GM19238 (cell line): ENCODE data around the gene TBC1D10B.
"Not testable (repeated sequence)": the region's sequence is repeated elsewhere in the genome, so short reads cannot be mapped to it uniquely, and the experiment has no call there.

ENCODE experiments used
- DNase-seq: peaks from one replicate; pipeline ENCODE4 v3.0.0; 2011; ENCODE audit warnings: low spot score; ENCODE audit not compliant: insufficient read length

Gene TBC1D10B

GRCh38 chr16:30397776-30398660 is 27.7 kb upstream of the TBC1D10B start:
- no peak for DNase-seq

GRCh38 chr16:30397056-30397455 is 26.8 kb upstream of the TBC1D10B start:
- no peak for DNase-seq

- DNase-seq = not testable (repeated sequence)
Observed at GRCh38 chr16:30396627-30397026, 26.3 kb upstream of the TBC1D10B start.

- DNase-seq = no peak
Observed at GRCh38 chr16:30395992-30396585, 25.8 kb upstream of the TBC1D10B start.

- peak; percentile 77 for DNase-seq
Observed at GRCh38 chr16:30395155-30395991, 25.1 kb upstream of the TBC1D10B start, which contains the start of gene ZNF48. Gene ZNF48, plus strand, starts transcription at chr16:30395420. Its CDS starts 375 bp downstream, at chr16:30395795.

GRCh38 chr16:30394592-30395154 is 24.4 kb upstream of the TBC1D10B start:
- no peak for DNase-seq

GRCh38 chr16:30383521-30383920 is 13.2 kb upstream of the TBC1D10B start:
- no peak for DNase-seq

- DNase-seq = peak; percentile 75
Observed at GRCh38 chr16:30382111-30382881, 12.0 kb upstream of the TBC1D10B start, which contains the start of gene SEPTIN1. Gene SEPTIN1, minus strand, starts transcription at chr16:30382561. Its CDS starts 19 bp downstream, at chr16:30382542.

- no peak for DNase-seq
Observed at GRCh38 chr16:30381291-30382041, 11.2 kb upstream of the TBC1D10B start.

GRCh38 chr16:30380803-30381208 is 10.5 kb upstream of the TBC1D10B start:
- DNase-seq = no peak

- no peak for DNase-seq
Observed at GRCh38 chr16:30380072-30380802, 9.9 kb upstream of the TBC1D10B start.

- DNase-seq = no peak
Observed at GRCh38 chr16:30379158-30379783, 9.0 kb upstream of the TBC1D10B start.

- DNase-seq = peak; percentile 95
Observed at GRCh38 chr16:30378236-30379157, 8.2 kb upstream of the TBC1D10B start.

- DNase-seq = peak; percentile 70
Observed at GRCh38 chr16:30377812-30378235, 7.5 kb upstream of the TBC1D10B start.

- DNase-seq = no peak
Observed at GRCh38 chr16:30377050-30377811, 6.9 kb upstream of the TBC1D10B start.

GRCh38 chr16:30376461-30376902 is 6.2 kb upstream of the TBC1D10B start:
- no peak for DNase-seq

GRCh38 chr16:30375864-30376263 is 5.6 kb upstream of the TBC1D10B start:
- DNase-seq = no peak
